BE2C (cell line): ENCODE results near the gene RASGRP4.
A peak's percentile ranks its signal among the peaks of the same experiment; 100 is the strongest.

Experiments used
- DNase-seq: peaks from one replicate; pipeline ENCODE4 v3.0.0-alpha.2; 2020
- H3K27me3 ChIP-seq: fragments of 250-450 bp; sonication (Bioruptor Pico); 2 replicates; pipeline ENCODE4 v1.5.1; 2020; ENCODE audit warnings: mild to moderate bottlenecking
- H3K36me3 ChIP-seq: fragments of 250-450 bp; sonication (Bioruptor Pico); 2 replicates; pipeline ENCODE4 v1.5.1; 2020; ENCODE audit warnings: mild to moderate bottlenecking
- H3K4me1 ChIP-seq: fragments of 250-450 bp; sonication (Bioruptor Pico); 2 replicates; pipeline ENCODE4 v1.5.1; 2020
- H3K4me3 ChIP-seq: 2 replicates; pipeline ENCODE4 v1.5.1; 2011; ENCODE audit warnings: low read depth, low read length
- H3K9me3 ChIP-seq: fragments of 250-450 bp; sonication (Bioruptor Pico); 2 replicates; pipeline ENCODE4 v1.5.1; 2020
- CTCF ChIP-seq: IDR thresholded peaks from 2 replicates; pipeline ENCODE4 v1.5.1; 2012; ENCODE audit warnings: mild to moderate bottlenecking, low read depth, low read length

RASGRP4 gene

GRCh38 chr19:38443458-38443999, 17.5 kb upstream of the RASGRP4 start:
- Histone ChIP-seq H3K4me1 (no peaks in the 10 kb centered on the region), H3K9me3 (no peaks in the 10 kb centered on the region), H3K4me3 (no peak overlapping the region), H3K36me3 (no peaks in the 10 kb centered on the region), H3K27me3 (no peaks in the 10 kb centered on the region)
- no peak for TF ChIP-seq CTCF
- DNase-seq: no peak

- DNase-seq: no peak
- H3K36me3 ChIP-seq: no peaks in the 10 kb centered on the region
- H3K9me3 ChIP-seq: no peaks in the 10 kb centered on the region
- no peaks in the 10 kb centered on the region for H3K4me1 ChIP-seq
- no peak for TF ChIP-seq CTCF
- no peaks in the 10 kb centered on the region for H3K27me3 ChIP-seq
- H3K4me3 ChIP-seq: no peak overlapping the region
Measured at GRCh38 chr19:38442736-38443135, 16.7 kb upstream of the RASGRP4 start.

- DNase-seq: no peak
Measured at GRCh38 chr19:38441657-38442348, 15.8 kb upstream of the RASGRP4 start.

GRCh38 chr19:38440592-38440991, 14.6 kb upstream of the RASGRP4 start:
- Histone ChIP-seq H3K4me1 (no peaks in the 10 kb centered on the region), H3K4me3 (no peak overlapping the region), H3K9me3 (no peaks in the 10 kb centered on the region), H3K36me3 (no peaks in the 10 kb centered on the region), H3K27me3 (no peaks in the 10 kb centered on the region)
- DNase-seq: no peak
- TF ChIP-seq CTCF: no peak

More at GRCh38 chr19:38441657-38442348, 15.8 kb upstream of the RASGRP4 start:
- TF ChIP-seq CTCF: 0 out of 2 replicates have a peak, but pooled peaks have one; percentile 2
- Histone ChIP-seq H3K27me3 (no peaks in the 10 kb centered on the region), H3K9me3 (no peaks in the 10 kb centered on the region), H3K4me3 (no peak overlapping the region), H3K4me1 (no peaks in the 10 kb centered on the region), H3K36me3 (no peaks in the 10 kb centered on the region)

GRCh38 chr19:38437917-38438316, 11.9 kb upstream of the RASGRP4 start:
- DNase-seq: no peak
- TF ChIP-seq CTCF: no peak
- H3K27me3 ChIP-seq: no peaks in the 10 kb centered on the region; the same call in 1 of the 2 replicates
- H3K4me3 ChIP-seq: no peak overlapping the region
- H3K36me3 ChIP-seq: no peaks in the 10 kb centered on the region
- H3K4me1 ChIP-seq: no peaks in the 10 kb centered on the region; the same call in 1 of the 2 replicates
- H3K9me3 ChIP-seq: no peaks in the 10 kb centered on the region

- Histone ChIP-seq H3K4me1 (no peaks in the 10 kb centered on the region; the same call in 1 of the 2 replicates), H3K9me3 (no peaks in the 10 kb centered on the region), H3K27me3 (no peaks in the 10 kb centered on the region; the same call in 1 of the 2 replicates), H3K4me3 (no peak overlapping the region), H3K36me3 (no peaks in the 10 kb centered on the region)
- DNase-seq: no peak
- TF ChIP-seq CTCF: no peak
Measured at GRCh38 chr19:38437295-38437694, 11.3 kb upstream of the RASGRP4 start.
